Measurements from ENCODE around the gene U2AF1L4. TPM values are rescaled to one million over a fixed set of nuclear protein-coding genes. Genes with fewer than 3 reads are reported as not detected.

The U2AF1L4 gene
- total RNA-seq, 3 donors from 2014 or later (not counting 1 experiment from before 2014, with no cell fraction given): 63.7 to 78.2 (median 73.0) TPM

DNA sequence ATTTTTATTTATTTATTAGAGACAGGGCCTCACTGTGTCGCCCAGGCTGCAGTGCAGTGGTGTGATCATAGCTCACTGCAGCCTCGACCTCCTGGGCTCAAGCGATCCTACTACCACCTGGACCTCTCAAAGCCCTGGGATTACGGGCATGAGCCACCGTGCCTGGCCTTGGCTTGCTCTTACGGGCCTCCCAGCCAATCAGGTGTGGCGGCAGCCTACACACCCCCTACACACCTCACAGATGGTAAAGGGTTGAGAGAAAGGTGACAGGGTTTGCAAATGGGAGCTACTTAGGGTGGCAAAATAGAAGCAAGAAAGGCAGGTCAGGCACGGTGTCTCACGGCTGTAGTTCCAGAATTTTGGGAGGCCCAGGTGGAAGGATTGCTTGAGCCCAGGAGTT is 41.9 kb downstream of the U2AF1L4 start:
- 62% methylated on average over 5 of the region's 9 CpGs for WGBS (ENCODE audit: insufficient coverage)
- intact Hi-C loops (cut with micrococcal nuclease): loop anchor here (5.0 kb wide), 1 partner anchor 44 kb away; the partner anchor contains the start of genes LIN37, PSENEN and U2AF1L4
- H3K4me3 ChIP-seq (ENCODE audit: low read length): no peak overlapping the region

DNA sequence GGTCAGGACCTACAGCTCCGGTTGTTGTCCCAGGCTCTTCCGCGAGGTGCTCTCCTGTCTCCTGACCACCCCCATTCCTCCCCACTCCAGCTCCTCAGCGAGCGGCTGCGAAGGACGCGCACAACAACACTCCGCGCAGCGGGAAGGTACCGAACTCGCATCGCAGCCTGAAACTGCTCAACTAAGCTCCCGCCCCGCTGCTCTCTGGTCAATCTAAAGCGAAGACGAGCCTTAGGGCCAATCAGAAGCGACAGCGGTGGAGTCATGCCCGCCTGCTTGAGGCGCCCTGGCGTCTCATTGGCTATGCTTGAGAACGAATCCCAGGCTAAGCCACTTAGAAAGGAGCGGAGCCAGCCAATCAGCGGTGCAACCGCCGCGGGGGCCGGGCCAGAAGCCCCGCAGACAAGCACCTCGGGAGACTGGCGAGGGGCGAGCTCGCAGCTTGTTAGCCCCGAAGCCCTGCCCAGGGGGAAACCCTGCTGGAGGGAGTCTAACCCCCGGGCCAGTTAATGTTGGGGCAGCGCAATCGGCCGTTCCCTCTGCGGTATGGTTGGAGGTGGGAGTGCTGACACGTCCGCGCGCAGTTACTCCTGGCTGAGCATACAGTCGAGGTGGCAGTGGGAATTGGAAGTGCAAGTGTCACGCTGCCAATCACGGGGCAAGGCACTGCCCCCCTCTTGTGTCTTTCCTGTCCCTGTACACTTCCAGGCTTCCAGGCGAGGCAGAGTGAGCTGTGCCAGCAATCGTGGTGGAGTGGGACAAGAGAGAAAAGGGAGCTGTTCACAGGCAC is 42.8 kb downstream of the U2AF1L4 start:
- no peaks in the 10 kb centered on the region for H3K27me3 ChIP-seq (ENCODE audit: control insufficient read depth, insufficient read depth, low read length)
- TF ChIP-seq, protein P1, sequence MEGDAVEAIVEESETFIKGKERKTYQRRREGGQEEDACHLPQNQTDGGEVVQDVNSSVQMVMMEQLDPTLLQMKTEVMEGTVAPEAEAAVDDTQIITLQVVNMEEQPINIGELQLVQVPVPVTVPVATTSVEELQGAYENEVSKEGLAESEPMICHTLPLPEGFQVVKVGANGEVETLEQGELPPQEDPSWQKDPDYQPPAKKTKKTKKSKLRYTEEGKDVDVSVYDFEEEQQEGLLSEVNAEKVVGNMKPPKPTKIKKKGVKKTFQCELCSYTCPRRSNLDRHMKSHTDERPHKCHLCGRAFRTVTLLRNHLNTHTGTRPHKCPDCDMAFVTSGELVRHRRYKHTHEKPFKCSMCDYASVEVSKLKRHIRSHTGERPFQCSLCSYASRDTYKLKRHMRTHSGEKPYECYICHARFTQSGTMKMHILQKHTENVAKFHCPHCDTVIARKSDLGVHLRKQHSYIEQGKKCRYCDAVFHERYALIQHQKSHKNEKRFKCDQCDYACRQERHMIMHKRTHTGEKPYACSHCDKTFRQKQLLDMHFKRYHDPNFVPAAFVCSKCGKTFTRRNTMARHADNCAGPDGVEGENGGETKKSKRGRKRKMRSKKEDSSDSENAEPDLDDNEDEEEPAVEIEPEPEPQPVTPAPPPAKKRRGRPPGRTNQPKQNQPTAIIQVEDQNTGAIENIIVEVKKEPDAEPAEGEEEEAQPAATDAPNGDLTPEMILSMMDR (IDR thresholded peaks at IDR 0.05): no peak
- peak overlapping the region; percentile 41 for H3K27ac ChIP-seq (ENCODE audit: low read length)
- peak overlapping the region; percentile 82 to 87 for H3K27ac Mint-ChIP-seq
- no peaks in the 10 kb centered on the region for H3K36me3 ChIP-seq (ENCODE audit: control insufficient read depth, insufficient read depth, low read length)
- H3K27me3 Mint-ChIP-seq (ENCODE audit: low read depth in 2 of 2): peaks cover 4 to 7% of the 10 kb centered on the region in 2 donors
- ATAC-seq: peak; percentile 99
- no peaks in the 10 kb centered on the region for H3K9me3 Mint-ChIP-seq
- peak; percentile 85 to 97 for DNase-seq
- no peaks in the 10 kb centered on the region for H3K36me3 Mint-ChIP-seq
- under 1% methylated on average over 50 of the region's 50 CpGs for WGBS (ENCODE audit: insufficient coverage)
- intact Hi-C loops (cut with micrococcal nuclease): loop anchor here (1.0 to 5.0 kb wide), 2 partner anchors 14 to 45 kb away; partner anchors contain the start of genes LIN37, PSENEN and U2AF1L4
- H3K4me3 ChIP-seq (ENCODE audit: low read length): peak overlapping the region; percentile 46
- peak overlapping the region; percentile 97 for H3K4me3 Mint-ChIP-seq
- peaks cover 14% of the 10 kb centered on the region for H3K4me1 ChIP-seq (ENCODE audit: control insufficient read depth, insufficient read depth, low read length)
- no peaks in the 10 kb centered on the region for H3K9me3 ChIP-seq (ENCODE audit: control insufficient read depth, insufficient read depth, low read length)
- peaks cover 8 to 10% of the 10 kb centered on the region in 2 donors for H3K4me1 Mint-ChIP-seq

More for the DNA sequence above, 41.9 kb downstream of the U2AF1L4 start:
- H3K27ac Mint-ChIP-seq: no peak overlapping the region
- H3K36me3 Mint-ChIP-seq: no peaks in the 10 kb centered on the region
- H3K4me1 ChIP-seq (ENCODE audit: control insufficient read depth, insufficient read depth, low read length): peaks cover 14% of the 10 kb centered on the region
- peaks cover 4 to 7% of the 10 kb centered on the region in 2 donors for H3K27me3 Mint-ChIP-seq (ENCODE audit: low read depth in 2 of 2)
- no peaks in the 10 kb centered on the region for H3K9me3 ChIP-seq (ENCODE audit: control insufficient read depth, insufficient read depth, low read length)
- no peak overlapping the region for H3K27ac ChIP-seq (ENCODE audit: low read length)
- H3K4me3 Mint-ChIP-seq: peak overlapping the region; percentile 37
- DNase-seq (no peak), ATAC-seq (no peak)
- no peaks in the 10 kb centered on the region for H3K27me3 ChIP-seq (ENCODE audit: control insufficient read depth, insufficient read depth, low read length)
- no peaks in the 10 kb centered on the region for H3K9me3 Mint-ChIP-seq
- H3K36me3 ChIP-seq (ENCODE audit: control insufficient read depth, insufficient read depth, low read length): no peaks in the 10 kb centered on the region
- H3K4me1 Mint-ChIP-seq: peaks cover 8 to 10% of the 10 kb centered on the region in 2 donors
- TF ChIP-seq, protein P1 (IDR thresholded peaks at IDR 0.05): no peak

DNA sequence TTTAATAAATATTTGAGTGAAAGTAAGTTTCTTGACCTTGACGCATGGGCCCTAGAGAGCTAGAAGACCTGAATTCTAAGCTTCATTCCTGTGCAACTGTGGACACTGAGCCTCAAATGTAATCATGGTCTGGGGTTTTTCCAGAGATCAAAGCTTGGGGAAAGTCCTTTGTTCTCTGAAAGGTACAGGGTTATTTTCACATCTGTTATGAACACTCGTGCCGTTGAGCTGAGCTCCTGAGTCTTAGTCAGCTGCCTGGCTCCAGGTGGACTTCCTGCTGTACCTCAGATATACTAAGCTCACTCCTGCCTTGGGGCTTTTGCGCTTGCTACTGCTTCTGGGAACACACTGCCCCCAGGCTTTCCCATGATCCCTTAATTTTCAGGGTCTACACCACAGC is 48.4 kb downstream of the U2AF1L4 start:
- intact Hi-C loops (cut with micrococcal nuclease): no loop called here
- Histone ChIP-seq H3K27ac (ENCODE audit: low read length) (no peak overlapping the region), H3K4me1 (ENCODE audit: control insufficient read depth, insufficient read depth, low read length) (peaks cover 4% of the 10 kb centered on the region), H3K27me3 (ENCODE audit: control insufficient read depth, insufficient read depth, low read length) (no peaks in the 10 kb centered on the region), H3K9me3 (ENCODE audit: control insufficient read depth, insufficient read depth, low read length) (no peaks in the 10 kb centered on the region), H3K36me3 (ENCODE audit: control insufficient read depth, insufficient read depth, low read length) (no peaks in the 10 kb centered on the region), H3K4me3 (ENCODE audit: low read length) (no peak overlapping the region)
- 65% methylated on average over 4 of the region's 4 CpGs for WGBS (ENCODE audit: insufficient coverage)
- H3K9me3 Mint-ChIP-seq: no peaks in the 10 kb centered on the region
- no peak overlapping the region for H3K4me3 Mint-ChIP-seq
- TF ChIP-seq, protein P1 (IDR thresholded peaks at IDR 0.05): no peak
- H3K4me1 Mint-ChIP-seq: no peaks in the 10 kb centered on the region
- peaks cover 0 to under 1% of the 10 kb centered on the region in 2 donors for H3K27me3 Mint-ChIP-seq (ENCODE audit: low read depth in 2 of 2)
- DNase-seq (no peak), ATAC-seq (no peak)
- no peaks in the 10 kb centered on the region for H3K36me3 Mint-ChIP-seq
- no peak overlapping the region for H3K27ac Mint-ChIP-seq

Measured in natural killer cell (primary cell).